Neural cell (in vitro differentiated cells): ENCODE measurements around the gene NF1. TPM values are rescaled to one million over a fixed set of nuclear protein-coding genes. Genes with fewer than 3 reads are reported as not detected.

Experiments
- H2AFZ ChIP-seq: fragments of 200-600, 300-800 bp; sonication (generic), shearing (Covaris generic); 2 replicates; pipeline ENCODE4 v1.6.0; 2014; ENCODE audit warnings: low read depth, mild to moderate bottlenecking, antibody characterized with exemption, low read length, moderate library complexity
- H3F3A ChIP-seq: fragments of 200-600 bp; shearing (Covaris generic); 2 replicates; pipeline ENCODE4 v1.6.1; 2016; ENCODE audit warnings: mild to moderate bottlenecking, moderate library complexity, mixed read lengths, antibody characterized with exemption, low read length; ENCODE audit not compliant: insufficient read depth, poor library complexity, severe bottlenecking
- H3K27ac ChIP-seq: fragments of 200-600, 300-800 bp; sonication (generic), shearing (Covaris generic); 2 replicates; pipeline ENCODE4 v1.5.1; 2014; ENCODE audit warnings: mild to moderate bottlenecking, low read length, moderate library complexity
- H3K27me3 ChIP-seq: fragments of 300-800, 200-600 bp; sonication (generic), shearing (Covaris generic); 2 replicates; pipeline ENCODE4 v1.6.0; 2014; ENCODE audit warnings: mild to moderate bottlenecking, low read depth, low read length, moderate library complexity; ENCODE audit not compliant: insufficient read depth
- H3K36me3 ChIP-seq: fragments of 300-800, 200-600 bp; sonication (generic), shearing (Covaris generic); 2 replicates; pipeline ENCODE4 v1.5.1; 2014; ENCODE audit warnings: mild to moderate bottlenecking, antibody characterized with exemption, low read length, moderate library complexity; ENCODE audit not compliant: insufficient read depth
- H3K4me2 ChIP-seq: fragments of 300-800, 200-600 bp; sonication (generic), shearing (Covaris generic); 2 replicates; pipeline ENCODE4 v1.6.0; 2014; ENCODE audit warnings: mild to moderate bottlenecking, low read length
- H3K4me3 ChIP-seq: fragments of 300-800, 200-600 bp; sonication (generic), shearing (Covaris generic); 2 replicates; pipeline ENCODE4 v1.5.1; 2014; ENCODE audit warnings: mild to moderate bottlenecking, low read length, moderate library complexity
- H3K79me2 ChIP-seq: fragments of 200-600 bp; shearing (Covaris generic); replicated peaks from 2 replicates; pipeline ENCODE4 v1.6.0; 2014; ENCODE audit warnings: mild to moderate bottlenecking, low read length, moderate library complexity; ENCODE audit not compliant: insufficient read depth
- H3K9ac ChIP-seq: fragments of 300-800, 200-600 bp; sonication (generic), shearing (Covaris generic); 2 replicates; pipeline ENCODE4 v1.6.1; 2016; ENCODE audit warnings: mild to moderate bottlenecking, low read length, mixed read lengths
- H3K9me2 ChIP-seq: fragments of 200-600 bp; shearing (Covaris generic); 2 replicates; pipeline ENCODE4 v1.6.1; 2016; ENCODE audit warnings: mild to moderate bottlenecking, low read length, mixed read lengths; ENCODE audit not compliant: insufficient read depth
- H3K9me3 ChIP-seq: fragments of 200-600, 300-800 bp; sonication (generic), shearing (Covaris generic); 2 replicates; pipeline ENCODE4 v1.6.1; 2016; ENCODE audit warnings: mild to moderate bottlenecking, mixed run types, low read length, moderate library complexity, mixed read lengths
- H4K20me1 ChIP-seq: fragments of 200-600 bp; shearing (Covaris generic); 2 replicates; pipeline ENCODE4 v1.6.1; 2016; ENCODE audit warnings: mild to moderate bottlenecking, mixed run types; ENCODE audit not compliant: insufficient read depth
- CTCF ChIP-seq: fragments of 450-650 bp; IDR thresholded peaks from 2 replicates; pipeline ENCODE4 v1.5.1; 2014; ENCODE audit warnings: antibody characterized with exemption, mild to moderate bottlenecking, moderate library complexity; ENCODE audit not compliant: poor library complexity, severe bottlenecking
- EP300 ChIP-seq: fragments of 450-650 bp; conservative IDR thresholded peaks from 2 replicates; pipeline ENCODE4 v1.6.1; 2014; ENCODE audit warnings: antibody characterized with exemption, mild to moderate bottlenecking, moderate library complexity; ENCODE audit not compliant: poor library complexity, severe bottlenecking
- EZH2 ChIP-seq: fragments of 200-600, 300-800 bp; shearing (Covaris generic), sonication (generic); IDR thresholded peaks from 2 replicates; pipeline ENCODE4 v1.6.1; 2014; ENCODE audit warnings: antibody characterized with exemption, low read length, borderline replicate concordance, mild to moderate bottlenecking; ENCODE audit not compliant: insufficient read depth, poor library complexity, severe bottlenecking
- MXI1 ChIP-seq: fragments of 450-650 bp; conservative IDR thresholded peaks from 2 replicates; pipeline ENCODE4 v1.6.1; 2014; ENCODE audit warnings: antibody characterized with exemption, mild to moderate bottlenecking; ENCODE audit not compliant: poor library complexity, severe bottlenecking
- POLR2AphosphoS5 ChIP-seq: IDR thresholded peaks from 2 replicates; pipeline ENCODE4 v1.6.1; 2012
- RAD21 ChIP-seq: fragments of 450-650 bp; conservative IDR thresholded peaks from 2 replicates; pipeline ENCODE4 v1.6.1; 2014; ENCODE audit warnings: antibody characterized with exemption, mild to moderate bottlenecking, moderate library complexity
- REST ChIP-seq: IDR thresholded peaks from 2 replicates; pipeline ENCODE4 v1.6.1; 2012; ENCODE audit warnings: borderline replicate concordance
- SMC3 ChIP-seq: fragments of 450-650 bp; conservative IDR thresholded peaks from 2 replicates; pipeline ENCODE4 v1.6.1; 2014; ENCODE audit warnings: antibody characterized with exemption, mild to moderate bottlenecking, moderate library complexity; ENCODE audit not compliant: poor library complexity
- TAF1 ChIP-seq: IDR thresholded peaks from 2 replicates; pipeline ENCODE4 v1.6.1; 2012; ENCODE audit warnings: low read depth
- polyA plus RNA-seq: library from polyadenylated mRNA; depleted of rRNA; stranded (reverse); fragments of >200 nt; gene quantifications from 2 replicates; pipeline ENCODE4 v1.2.3, GENCODE V29; 2014

NF1 gene
- polyA plus RNA-seq, 1 donor from 2014 or later, result 22.4 TPM

GRCh38 chr17:31394544-31394943 lies 299.8 kb downstream of the NF1 start:
- Histone ChIP-seq H3F3A (no peaks in the 10 kb centered on the region), H4K20me1 (no peaks in the 10 kb centered on the region), H3K27ac (peak overlapping the region; percentile 3), H3K9me3 (no peaks in the 10 kb centered on the region), H3K4me3 (peak overlapping the region; percentile 8), H3K9me2 (no peaks in the 10 kb centered on the region), H3K9ac (peak overlapping the region; percentile 40), H3K36me3 (no peaks in the 10 kb centered on the region), H3K79me2 (no peaks in the 10 kb centered on the region), H3K4me2 (peak overlapping the region; percentile 4), H3K27me3 (peaks cover 21% of the 10 kb centered on the region), H2AFZ (no peak overlapping the region)
- peak; percentile 80 for TF ChIP-seq REST
- no peak for TF ChIP-seq RAD21
- TF ChIP-seq POLR2AphosphoS5, result no peak
- no peak for TF ChIP-seq EZH2

- Histone ChIP-seq H3K4me2 (no peak overlapping the region), H3K4me3 (no peak overlapping the region), H3F3A (no peaks in the 10 kb centered on the region), H4K20me1 (no peaks in the 10 kb centered on the region), H2AFZ (no peak overlapping the region), H3K9ac (no peak overlapping the region), H3K79me2 (no peaks in the 10 kb centered on the region), H3K27ac (no peak overlapping the region), H3K9me3 (no peaks in the 10 kb centered on the region), H3K9me2 (no peaks in the 10 kb centered on the region), H3K27me3 (peaks cover 9% of the 10 kb centered on the region), H3K36me3 (no peaks in the 10 kb centered on the region)
- TF ChIP-seq CTCF (no peak), SMC3 (no peak), RAD21 (no peak), TAF1 (no peak), POLR2AphosphoS5 (no peak), EP300 (no peak), EZH2 (no peak), REST (no peak), MXI1 (no peak)
These were observed 302.6 kb downstream of the NF1 start for GRCh38 chr17:31397256-31397939.
